ENCODE data around the gene E2F1.

E2F1 gene

GRCh38 chr20:33671573-33672288 lies 14.5 kb downstream of the E2F1 start:
- DNase-seq, result no peak

- DNase-seq, result no peak
Observed at GRCh38 chr20:33670715-33671499, 15.3 kb downstream of the E2F1 start.

- no peak for DNase-seq
Observed at GRCh38 chr20:33669873-33670640, 16.1 kb downstream of the E2F1 start.

- no peak for DNase-seq
Observed at GRCh38 chr20:33669224-33669623, 17.0 kb downstream of the E2F1 start.

- DNase-seq, result no peak
Observed at GRCh38 chr20:33668466-33669155, 17.6 kb downstream of the E2F1 start.

DNA sequence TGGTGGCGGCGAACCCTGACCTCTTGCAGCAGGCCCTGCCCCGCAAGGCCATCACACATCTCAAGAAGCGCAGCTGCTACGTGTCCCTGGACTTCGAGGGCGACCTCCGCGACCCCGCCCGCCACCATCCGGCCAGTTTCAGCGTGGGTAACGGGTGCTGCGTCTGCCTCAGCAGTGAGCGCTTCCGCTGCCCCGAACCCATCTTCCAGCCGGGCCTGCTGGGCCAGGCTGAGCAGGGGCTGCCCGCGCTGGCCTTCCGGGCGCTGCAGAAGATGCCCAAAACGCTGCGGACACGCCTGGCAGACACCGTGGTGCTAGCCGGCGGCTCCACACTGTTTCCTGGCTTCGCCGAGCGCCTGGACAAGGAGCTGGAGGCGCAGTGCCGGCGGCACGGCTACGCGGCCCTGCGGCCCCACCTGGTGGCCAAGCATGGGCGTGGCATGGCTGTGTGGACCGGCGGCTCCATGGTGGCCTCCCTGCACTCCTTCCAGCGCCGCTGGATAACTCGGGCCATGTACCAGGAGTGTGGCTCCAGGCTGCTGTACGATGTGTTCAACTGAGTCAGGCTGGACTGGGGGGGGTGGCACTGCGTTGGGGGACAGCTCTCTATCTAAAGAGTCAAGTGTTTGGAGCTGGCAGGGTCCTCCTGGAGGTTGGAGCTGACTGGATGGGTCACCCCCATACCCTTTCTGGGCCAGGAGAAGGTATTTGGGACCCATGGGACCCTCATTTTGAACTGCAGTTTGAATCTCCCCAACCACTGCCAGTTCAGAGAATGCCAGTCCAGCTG lies 18.3 kb downstream of the E2F1 start:
- DNase-seq, result peak; percentile 64 to 70

DNA sequence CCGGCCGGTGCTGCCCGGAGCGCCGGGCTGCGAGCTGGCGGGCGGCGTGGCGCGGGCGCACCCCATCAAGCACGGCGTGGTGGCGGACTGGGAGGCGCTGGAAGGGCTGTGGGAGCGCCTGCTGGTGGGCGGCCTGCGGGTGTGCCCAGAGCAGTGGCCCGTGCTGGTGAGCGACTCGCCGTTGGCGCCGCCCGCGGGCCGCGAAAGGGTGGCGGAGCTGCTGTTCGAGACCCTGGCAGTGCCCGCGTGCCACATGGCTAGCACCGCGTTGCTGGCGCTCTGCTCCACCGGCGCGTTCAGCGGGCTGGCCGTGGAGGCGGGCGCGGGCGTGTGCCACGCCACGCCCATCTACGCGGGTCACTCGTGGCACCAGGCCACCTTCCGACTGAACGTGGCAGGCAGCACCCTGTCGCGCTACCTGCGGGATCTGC lies 18.9 kb downstream of the E2F1 start:
- peak; percentile 23 to 28 for DNase-seq

DNA sequence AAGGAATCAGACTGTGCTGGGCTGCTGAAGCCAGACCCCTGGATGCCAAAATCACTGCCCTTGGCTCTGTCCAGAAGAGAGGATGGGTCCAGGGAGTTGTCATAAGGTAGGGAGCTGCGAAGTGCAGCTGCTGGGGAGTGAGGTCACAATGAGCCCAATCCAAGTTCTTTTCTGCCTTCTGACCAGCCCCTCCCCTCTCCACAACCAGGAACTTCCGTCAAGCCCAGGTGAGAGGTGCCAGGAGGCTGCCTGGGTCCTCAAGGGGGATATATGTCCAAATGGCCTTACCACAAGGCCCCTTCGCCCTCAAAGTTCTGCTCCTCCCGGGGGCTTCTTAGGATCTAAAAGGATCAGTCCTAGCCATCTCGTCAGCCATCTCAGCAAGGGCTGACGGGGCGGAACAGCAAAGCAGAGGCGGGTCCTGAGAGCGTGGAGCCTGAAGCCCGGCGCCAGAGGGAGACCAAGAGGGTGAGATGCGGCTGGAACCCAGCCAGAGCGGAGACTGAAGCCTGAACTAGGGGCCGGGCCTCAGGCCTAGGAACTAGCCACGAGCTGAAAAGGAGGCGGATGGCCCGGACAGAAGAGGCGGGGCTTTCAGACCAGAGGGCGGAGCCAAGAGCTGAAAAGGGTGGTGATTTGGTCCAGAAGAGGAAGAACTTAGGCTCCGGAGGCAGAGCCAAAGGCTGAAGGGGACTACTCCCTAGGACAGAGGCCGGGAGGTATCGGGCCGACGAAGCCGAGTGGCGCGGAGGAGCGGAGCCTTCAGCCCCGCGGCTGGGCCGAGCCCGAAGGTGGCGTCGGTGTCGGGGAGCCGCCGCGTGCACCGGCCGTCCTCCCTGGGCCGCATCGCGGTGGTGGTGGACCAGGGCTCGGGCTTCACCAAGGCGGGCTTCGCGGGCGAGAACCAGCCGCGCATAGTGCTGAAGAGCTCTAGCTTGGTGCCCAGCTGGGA lies 19.6 kb downstream of the E2F1 start, which contains the start of gene ACTL10:
TSS of gene ACTL10 (plus strand) at position 651 of the 952 bp plus-strand sequence. CDS start 555 bp downstream, outside the sequence.
- DNase-seq, result peak; percentile 66 to 69

DNA sequence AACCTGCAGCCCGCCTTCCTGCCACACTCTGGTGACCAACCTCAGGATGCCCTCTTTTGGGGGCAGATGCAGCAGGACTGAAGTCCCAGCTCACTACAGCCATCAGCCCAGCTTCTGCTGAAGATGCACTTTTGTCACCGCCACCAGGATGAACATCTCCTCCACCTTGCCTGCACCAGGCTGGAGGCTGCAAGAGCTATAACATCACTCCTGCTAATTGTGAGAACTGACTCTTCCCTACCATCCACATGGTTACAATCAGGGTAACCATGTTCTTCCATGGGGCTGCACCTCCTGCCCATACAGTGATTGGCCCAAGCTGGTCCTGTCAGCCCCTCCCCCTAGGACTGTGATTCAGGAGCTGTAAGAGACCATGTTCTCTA lies 21.4 kb downstream of the E2F1 start:
- no peak for DNase-seq

- DNase-seq, result no peak
Observed at GRCh38 chr20:33664085-33664761, 22.0 kb downstream of the E2F1 start.

DNA sequence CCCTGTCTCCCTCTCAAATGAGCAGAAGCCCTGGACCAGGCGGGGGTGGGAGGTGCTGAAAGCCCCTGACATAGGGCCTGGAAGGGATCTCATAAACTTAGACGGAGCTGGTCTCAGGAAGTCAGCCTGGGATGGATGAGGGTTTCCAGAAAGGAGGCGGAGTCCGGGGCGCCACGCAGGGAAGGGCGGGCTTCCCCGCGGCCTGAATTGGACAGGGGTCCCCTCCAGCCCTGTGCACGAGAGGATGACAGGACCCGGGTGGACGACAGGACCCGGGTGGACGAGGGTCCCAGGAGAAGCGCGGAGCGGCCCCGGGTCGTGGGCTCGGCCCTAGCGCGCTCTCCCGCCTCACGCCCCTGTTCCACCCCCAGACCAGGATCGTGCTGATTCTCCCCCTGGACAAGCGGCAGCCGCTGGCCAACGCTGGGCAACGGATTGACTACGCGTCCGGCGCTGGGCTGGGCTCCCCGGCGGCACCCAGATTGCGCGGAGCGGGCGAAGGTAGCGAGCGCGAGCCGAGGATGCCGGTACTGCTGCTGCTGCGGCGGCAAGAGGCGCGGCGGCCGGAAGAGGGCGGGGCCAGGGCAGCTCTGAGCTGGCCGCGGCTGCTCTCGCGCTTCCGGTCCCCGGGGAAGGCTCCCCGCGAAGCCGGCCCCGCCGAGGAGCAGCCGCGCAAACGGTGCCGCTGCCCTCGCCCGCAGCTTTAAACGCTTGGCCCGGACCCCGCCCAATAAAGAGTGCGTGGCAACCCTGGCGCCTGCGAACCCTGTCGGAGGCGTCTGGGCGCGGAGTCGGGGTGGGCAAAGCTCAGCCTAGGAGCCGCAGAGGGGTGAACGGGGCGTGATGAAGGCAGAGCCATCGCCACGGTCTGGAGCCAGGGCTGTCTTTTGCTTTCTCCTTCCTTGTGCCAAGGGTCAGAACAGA lies 22.8 kb downstream of the E2F1 start:
- DNase-seq, result peak; percentile 65 to 73

DNA sequence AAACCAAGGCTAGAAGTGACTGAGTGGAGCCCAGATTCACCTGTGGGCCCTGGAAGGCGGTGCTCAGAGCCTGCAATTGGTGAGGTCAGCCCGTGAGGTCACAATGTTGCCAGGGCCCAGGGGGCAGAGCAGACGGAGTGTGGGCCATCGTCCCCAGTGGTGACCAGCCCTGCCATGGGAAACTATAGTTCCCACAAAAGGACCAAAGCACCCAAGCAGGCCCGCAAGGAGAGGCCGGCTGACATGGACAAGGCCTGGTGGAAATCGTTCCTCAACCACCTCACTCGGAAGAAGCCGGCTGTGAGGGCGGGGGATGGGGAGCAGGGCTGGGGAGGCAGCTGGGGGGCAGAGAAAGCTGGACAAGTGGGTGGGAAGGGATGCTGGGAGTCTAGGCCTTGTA lies 24.0 kb downstream of the E2F1 start, which contains the start of gene C20orf144:
TSS of gene C20orf144 (plus strand) at position 156 of the 400 bp plus-strand sequence. CDS start at position 175, 19 bp downstream.
- no peak for DNase-seq

- no peak for DNase-seq
Observed at GRCh38 chr20:33660685-33661058, 25.5 kb downstream of the E2F1 start.

DNA sequence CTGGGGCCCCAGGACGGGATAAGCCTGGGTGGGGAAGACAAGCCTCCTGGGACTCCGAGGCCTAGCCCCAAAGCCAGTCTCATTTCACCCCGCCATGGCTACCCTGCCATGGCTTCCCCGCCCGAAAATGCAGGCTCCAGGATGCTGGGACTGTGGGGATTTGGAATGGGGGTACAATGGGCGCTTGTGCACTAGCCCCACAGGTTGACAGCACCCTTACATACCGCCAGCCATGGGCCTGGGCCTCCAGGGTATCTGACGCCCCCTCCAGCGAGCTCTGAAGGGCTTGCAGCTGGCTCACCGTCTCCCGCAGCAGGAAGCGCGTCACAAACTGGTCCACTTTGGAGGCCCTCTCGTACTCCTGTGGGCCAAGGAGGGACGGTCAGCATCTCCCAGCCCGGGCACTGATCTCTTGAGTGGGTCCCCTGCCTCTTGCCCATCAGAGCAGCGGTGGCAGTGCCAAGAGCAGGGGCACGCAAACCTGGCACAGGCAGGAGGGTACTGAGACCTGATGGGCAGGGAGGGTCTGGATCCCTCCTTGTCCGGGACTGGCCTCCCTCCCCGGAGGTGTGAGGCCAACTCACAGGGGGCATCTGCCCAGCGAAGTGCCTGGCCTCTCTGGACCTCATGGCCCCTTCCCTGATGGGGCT lies 26.0 kb downstream of the E2F1 start:
- no peak for DNase-seq

- no peak for DNase-seq
Observed at GRCh38 chr20:33659341-33660034, 26.7 kb downstream of the E2F1 start.

- no peak for DNase-seq
Observed at GRCh38 chr20:33658929-33659328, 27.3 kb downstream of the E2F1 start.

- no peak for DNase-seq
Observed at GRCh38 chr20:33658510-33658909, 27.7 kb downstream of the E2F1 start.

- DNase-seq, result no peak
Observed at GRCh38 chr20:33657704-33658095, 28.5 kb downstream of the E2F1 start.

All from activated CD4-positive, alpha-beta T cell treated with anti-CD3 and anti-CD28 coated beads, Interleukin-2, amount 50 U/mL, for 4 hours (primary cell).